WTC11 (cell line): ENCODE measurements around the gene AGTRAP. TPM values are rescaled to one million over a fixed set of nuclear protein-coding genes. Genes with fewer than 3 reads are reported as not detected.

Experiments used
- ATAC-seq: fragments of 200-7000 bp; cut with Tn5 transposase; 2 replicates; pipeline ENCODE4 v1.10.0; 2021; ENCODE audit warnings: mild to moderate bottlenecking, moderate library complexity
- CTCF ChIA-PET: fragments of 300-600 bp; sonication (Branson Sonifier 250); formaldehyde crosslinking; loops from one replicate; lab custom pipeline; 2021; ENCODE audit warnings: antibody characterized with exemption; lab: Charles Lee
- POLR2A ChIA-PET: fragments of 350-600 bp; sonication (Branson Sonifier 250); formaldehyde crosslinking; loops from one replicate; lab custom pipeline; 2021; ENCODE audit warnings: antibody characterized with exemption; lab: Charles Lee
- DNase-seq: peaks from one replicate; pipeline ENCODE4 v3.0.0; 2021; ENCODE audit warnings: low spot score
- H3K27ac Mint-ChIP-seq: 2 replicates; pipeline ENCODE4 v1.8.0; 2021; ENCODE audit warnings: mixed read lengths
- H3K27me3 Mint-ChIP-seq: 2 replicates; pipeline ENCODE4 v1.8.0; 2021; ENCODE audit warnings: low read depth, mild to moderate bottlenecking, moderate library complexity, mixed read lengths
- H3K36me3 Mint-ChIP-seq: 2 replicates; pipeline ENCODE4 v1.8.0; 2021; ENCODE audit warnings: mixed read lengths
- H3K4me1 Mint-ChIP-seq: 2 replicates; pipeline ENCODE4 v1.8.0; 2022; ENCODE audit warnings: mixed read lengths
- H3K4me3 Mint-ChIP-seq: 2 replicates; pipeline ENCODE4 v1.8.0; 2021; ENCODE audit warnings: mild to moderate bottlenecking, moderate library complexity, mixed read lengths
- H3K9me3 Mint-ChIP-seq: 2 replicates; pipeline ENCODE4 v1.8.0; 2021; ENCODE audit warnings: mixed read lengths
- ATF2 ChIP-seq: sonication (generic); formaldehyde crosslinking; IDR thresholded peaks from 2 replicates; pipeline ENCODE4 v1.8.1; 2022; ENCODE audit warnings: low read depth, missing genetic modification reagents, borderline replicate concordance
- CBFB ChIP-seq: sonication (generic); formaldehyde crosslinking; IDR thresholded peaks from 2 replicates; pipeline ENCODE4 v1.8.1; 2022; ENCODE audit warnings: mild to moderate bottlenecking, low read depth, missing genetic modification reagents
- CTCF ChIP-seq: fragments of 200-600 bp; IDR thresholded peaks from 2 replicates; pipeline ENCODE4 v1.8.0; 2022; ENCODE audit warnings: antibody characterized with exemption
- E2F1 ChIP-seq: sonication (generic); formaldehyde crosslinking; IDR thresholded peaks from 2 replicates; pipeline ENCODE4 v1.8.0; 2022; ENCODE audit warnings: mild to moderate bottlenecking, missing genetic modification reagents
- EMX1 ChIP-seq: fragments of 250-450 bp; sonication (Bioruptor Pico); IDR thresholded peaks from 2 replicates; pipeline ENCODE4 v1.8.0; 2021; ENCODE audit warnings: mild to moderate bottlenecking
- ETV6 ChIP-seq: sonication (generic); formaldehyde crosslinking; IDR thresholded peaks from 2 replicates; pipeline ENCODE4 v1.8.1; 2022; ENCODE audit warnings: mild to moderate bottlenecking, missing genetic modification reagents
- KAT7 ChIP-seq: sonication (generic); formaldehyde crosslinking; IDR thresholded peaks from 2 replicates; pipeline ENCODE4 v1.8.1; 2023; ENCODE audit warnings: missing genetic modification reagents, mild to moderate bottlenecking, borderline replicate concordance
- MYBL2 ChIP-seq: sonication (generic); formaldehyde crosslinking; IDR thresholded peaks from 2 replicates; pipeline ENCODE4 v1.8.1; 2023; ENCODE audit warnings: mild to moderate bottlenecking, moderate library complexity, missing genetic modification reagents
- NFE2L1 ChIP-seq: sonication (generic); formaldehyde crosslinking; IDR thresholded peaks from 2 replicates; pipeline ENCODE4 v1.8.1; 2023; ENCODE audit warnings: missing genetic modification reagents
- NR3C1 ChIP-seq: sonication (generic); formaldehyde crosslinking; conservative IDR thresholded peaks from 2 replicates; pipeline ENCODE4 v1.8.1; 2023; ENCODE audit warnings: low read depth, mild to moderate bottlenecking, missing genetic modification reagents
- SP1 ChIP-seq: sonication (generic); formaldehyde crosslinking; conservative IDR thresholded peaks from 2 replicates; pipeline ENCODE4 v1.8.1; 2022; ENCODE audit warnings: missing genetic modification reagents
- TEAD1 ChIP-seq: sonication (generic); formaldehyde crosslinking; IDR thresholded peaks from 2 replicates; pipeline ENCODE4 v1.8.0; 2022; ENCODE audit warnings: mild to moderate bottlenecking, missing genetic modification reagents
- ZBTB21 ChIP-seq: sonication (generic); formaldehyde crosslinking; IDR thresholded peaks from 2 replicates; pipeline ENCODE4 v1.8.1; 2023; ENCODE audit warnings: mild to moderate bottlenecking, missing genetic modification reagents, borderline replicate concordance
- ZNF121 ChIP-seq: sonication (generic); formaldehyde crosslinking; IDR thresholded peaks from 2 replicates; pipeline ENCODE4 v1.8.0; 2023; ENCODE audit warnings: missing genetic modification reagents
- ZNF396 ChIP-seq: fragments of 250-450 bp; sonication (Bioruptor Pico); IDR thresholded peaks from 2 replicates; pipeline ENCODE4 v1.8.0; 2021; ENCODE audit warnings: mild to moderate bottlenecking, moderate library complexity, borderline replicate concordance
- ZNF416 ChIP-seq: fragments of 250-450 bp; sonication (Bioruptor Pico); IDR thresholded peaks from 2 replicates; pipeline ENCODE4 v1.9.0; 2021; ENCODE audit warnings: mild to moderate bottlenecking, inconsistent platforms
- total RNA-seq: library from RNA; stranded (reverse); gene quantifications from 3 replicates; pipeline ENCODE4 v1.2.3, GENCODE V29; 2021
- TF ChIP-seq, protein P1 (sequence below): sonication (generic); formaldehyde crosslinking; IDR thresholded peaks from 2 replicates; pipeline ENCODE4 v1.8.1; 2023; ENCODE audit warnings: mild to moderate bottlenecking, missing genetic modification reagents
- TF ChIP-seq, protein P2 (sequence below): sonication (generic); formaldehyde crosslinking; IDR thresholded peaks from 2 replicates; pipeline ENCODE4 v1.8.0; 2023; ENCODE audit warnings: mild to moderate bottlenecking, missing genetic modification reagents

Gene AGTRAP
- total RNA-seq, 1 experiment from 2014 or later: 81.6 TPM

DNA sequence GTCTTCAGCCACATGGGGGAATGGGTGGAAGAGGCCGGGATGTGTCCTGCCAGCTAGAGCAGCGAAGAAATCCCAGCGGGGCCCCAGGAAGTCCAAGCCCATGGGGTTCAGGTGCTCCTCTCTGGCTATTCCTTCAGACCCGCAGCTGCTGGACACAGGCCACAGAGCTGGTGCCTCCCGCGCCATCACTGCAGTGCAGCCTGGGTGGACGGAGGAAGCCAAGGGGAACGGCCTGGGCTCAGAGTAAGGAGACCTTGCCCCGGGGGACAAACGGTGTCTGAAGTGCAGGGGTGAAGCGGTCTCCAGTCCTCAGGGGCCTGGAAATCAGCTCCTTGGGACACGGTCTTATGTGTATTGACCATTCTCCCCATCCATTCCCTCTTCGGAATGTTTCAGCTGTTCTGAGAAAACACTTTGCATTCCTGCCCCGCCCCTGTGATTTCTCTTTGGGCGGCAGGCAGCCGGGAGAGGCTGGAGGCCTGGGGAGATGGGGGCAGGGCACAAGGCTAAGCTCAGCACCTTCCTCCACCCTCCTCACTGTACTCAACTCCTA, 51.4 kb downstream of the AGTRAP start:
- peak; percentile 47 for ATAC-seq
- no peaks in the 10 kb centered on the region for H3K27me3 Mint-ChIP-seq
- TF ChIP-seq, protein P1, sequence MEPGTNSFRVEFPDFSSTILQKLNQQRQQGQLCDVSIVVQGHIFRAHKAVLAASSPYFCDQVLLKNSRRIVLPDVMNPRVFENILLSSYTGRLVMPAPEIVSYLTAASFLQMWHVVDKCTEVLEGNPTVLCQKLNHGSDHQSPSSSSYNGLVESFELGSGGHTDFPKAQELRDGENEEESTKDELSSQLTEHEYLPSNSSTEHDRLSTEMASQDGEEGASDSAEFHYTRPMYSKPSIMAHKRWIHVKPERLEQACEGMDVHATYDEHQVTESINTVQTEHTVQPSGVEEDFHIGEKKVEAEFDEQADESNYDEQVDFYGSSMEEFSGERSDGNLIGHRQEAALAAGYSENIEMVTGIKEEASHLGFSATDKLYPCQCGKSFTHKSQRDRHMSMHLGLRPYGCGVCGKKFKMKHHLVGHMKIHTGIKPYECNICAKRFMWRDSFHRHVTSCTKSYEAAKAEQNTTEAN (CRISPR knock-in tag): no peak
- TF ChIP-seq ZNF396 (CRISPR knock-in tag) (no peak), MYBL2 (0 out of 2 replicates have a peak, but pooled peaks have one; percentile 17), E2F1 (CRISPR knock-in tag) (no peak), EMX1 (CRISPR knock-in tag) (no peak), ETV6 (peak; percentile 89), SP1 (peak; percentile 57; the same call in 1 of the 2 replicates), TEAD1 (CRISPR knock-in tag) (peak; percentile 67; the same call in 1 of the 2 replicates)
- TF ChIP-seq, protein P2, sequence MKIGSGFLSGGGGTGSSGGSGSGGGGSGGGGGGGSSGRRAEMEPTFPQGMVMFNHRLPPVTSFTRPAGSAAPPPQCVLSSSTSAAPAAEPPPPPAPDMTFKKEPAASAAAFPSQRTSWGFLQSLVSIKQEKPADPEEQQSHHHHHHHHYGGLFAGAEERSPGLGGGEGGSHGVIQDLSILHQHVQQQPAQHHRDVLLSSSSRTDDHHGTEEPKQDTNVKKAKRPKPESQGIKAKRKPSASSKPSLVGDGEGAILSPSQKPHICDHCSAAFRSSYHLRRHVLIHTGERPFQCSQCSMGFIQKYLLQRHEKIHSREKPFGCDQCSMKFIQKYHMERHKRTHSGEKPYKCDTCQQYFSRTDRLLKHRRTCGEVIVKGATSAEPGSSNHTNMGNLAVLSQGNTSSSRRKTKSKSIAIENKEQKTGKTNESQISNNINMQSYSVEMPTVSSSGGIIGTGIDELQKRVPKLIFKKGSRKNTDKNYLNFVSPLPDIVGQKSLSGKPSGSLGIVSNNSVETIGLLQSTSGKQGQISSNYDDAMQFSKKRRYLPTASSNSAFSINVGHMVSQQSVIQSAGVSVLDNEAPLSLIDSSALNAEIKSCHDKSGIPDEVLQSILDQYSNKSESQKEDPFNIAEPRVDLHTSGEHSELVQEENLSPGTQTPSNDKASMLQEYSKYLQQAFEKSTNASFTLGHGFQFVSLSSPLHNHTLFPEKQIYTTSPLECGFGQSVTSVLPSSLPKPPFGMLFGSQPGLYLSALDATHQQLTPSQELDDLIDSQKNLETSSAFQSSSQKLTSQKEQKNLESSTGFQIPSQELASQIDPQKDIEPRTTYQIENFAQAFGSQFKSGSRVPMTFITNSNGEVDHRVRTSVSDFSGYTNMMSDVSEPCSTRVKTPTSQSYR: peak; percentile 58; the same call in 1 of the 2 replicates
- H3K36me3 Mint-ChIP-seq: peaks cover 16% of the 10 kb centered on the region; the same call in 1 of the 2 replicates
- H3K27ac Mint-ChIP-seq: peak overlapping the region; percentile 68
- POLR2A ChIA-PET: interaction anchor here (0.7 to 1.8 kb wide), 6 partner anchors 11 to 123 kb away, joined by 3 to 11 read pairs (median 4); partner anchors contain the start of genes CLCN6 and MTHFR
- CTCF ChIA-PET: interaction anchor here (0.7 to 4.5 kb wide), 15 partner anchors 10 to 215 kb away, joined by 3 to 98 read pairs (median 4); partner anchors contain the start of gene FBXO6
- H3K4me1 Mint-ChIP-seq: peaks cover 32% of the 10 kb centered on the region
- no peak overlapping the region for H3K4me3 Mint-ChIP-seq
- H3K9me3 Mint-ChIP-seq: no peaks in the 10 kb centered on the region
- DNase-seq: peak; percentile 68

- Mint-ChIP-seq H3K27me3 (no peaks in the 10 kb centered on the region), H3K27ac (peak overlapping the region; percentile 70; the same call in 1 of the 2 replicates), H3K4me1 (peaks cover 32% of the 10 kb centered on the region), H3K36me3 (peaks cover 20% of the 10 kb centered on the region; the same call in 1 of the 2 replicates), H3K9me3 (no peaks in the 10 kb centered on the region), H3K4me3 (no peak overlapping the region)
- DNase-seq (no peak), ATAC-seq (peak; percentile 6)
- TF ChIP-seq KAT7 (CRISPR knock-in tag): no peak
- peak; percentile 99 for TF ChIP-seq ZNF121 (CRISPR knock-in tag)
- CTCF ChIA-PET: interaction anchor here (0.9 to 4.5 kb wide), 14 partner anchors 10 to 215 kb away, joined by 3 to 98 read pairs (median 4); partner anchors contain the start of genes FBXO6 and MFN2
- POLR2A ChIA-PET: interaction anchor here (0.7 to 1.8 kb wide), 6 partner anchors 10 to 122 kb away, joined by 3 to 11 read pairs (median 4); partner anchors contain the start of genes CLCN6 and MTHFR
Measured at GRCh38 chr1:11787804-11788436, 52.0 kb downstream of the AGTRAP start.

DNA sequence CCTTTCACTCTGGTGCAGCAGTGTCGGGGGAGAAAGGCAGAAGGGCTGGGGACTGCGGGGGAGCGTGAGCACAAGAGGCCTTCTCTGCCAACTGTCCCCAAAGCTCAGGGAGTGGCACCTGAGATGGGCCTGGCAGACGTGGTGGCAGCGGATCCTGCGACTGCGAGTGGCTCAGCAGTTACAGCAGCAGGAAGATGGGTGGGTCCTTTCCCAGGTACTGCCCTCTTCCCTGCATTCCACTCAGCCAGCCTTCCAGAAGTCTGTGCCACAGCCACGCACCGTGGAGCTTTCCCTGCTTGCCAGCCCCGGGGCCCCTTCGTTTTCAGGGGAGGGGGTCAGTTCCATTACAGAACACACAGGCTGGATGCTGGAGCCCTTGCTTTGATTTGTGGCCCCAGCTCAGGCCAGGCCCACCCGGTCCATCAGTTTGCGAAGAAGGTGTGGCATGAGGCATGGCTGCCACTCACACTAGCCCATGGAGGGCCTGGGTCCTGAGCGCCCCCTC, 52.7 kb downstream of the AGTRAP start:
- Mint-ChIP-seq H3K27me3 (no peaks in the 10 kb centered on the region), H3K9me3 (no peaks in the 10 kb centered on the region), H3K4me3 (no peak overlapping the region), H3K4me1 (peaks cover 32% of the 10 kb centered on the region), H3K36me3 (peaks cover 20% of the 10 kb centered on the region; the same call in 1 of the 2 replicates), H3K27ac (no peak overlapping the region)
- DNase-seq (no peak), ATAC-seq (no peak)
- ChIA-PET POLR2A (interaction anchor here (1.1 to 1.6 kb wide), 3 partner anchors 9 to 120 kb away, joined by 3 to 5 read pairs (median 4); no protein-coding TSS in a partner anchor), CTCF (interaction anchor here (1.0 to 4.5 kb wide), 9 partner anchors 9 to 216 kb away, joined by 3 to 98 read pairs (median 4); partner anchors contain the start of genes FBXO6 and MFN2)
- no peak for TF ChIP-seq CTCF
- TF ChIP-seq NFE2L1: no peak
- TF ChIP-seq, protein P2: no peak
- TF ChIP-seq ATF2 (CRISPR knock-in tag): no peak
- TF ChIP-seq NR3C1 (CRISPR knock-in tag): no peak
- TF ChIP-seq ZBTB21: no peak
- TF ChIP-seq CBFB: no peak
- no peak for TF ChIP-seq ZNF416 (CRISPR knock-in tag)
- no peak for TF ChIP-seq ZNF396 (CRISPR knock-in tag)
